HG03342 (cell line): ENCODE results near the gene ZNF106.
A peak's percentile ranks its signal among the peaks of the same experiment; 100 is the strongest.

ENCODE experiments used
- ATAC-seq: cut with Tn5 transposase; IDR thresholded peaks from one replicate; pipeline ENCODE4 v1.9.1; 2021; ENCODE audit warnings: mild to moderate bottlenecking, moderate library complexity; ENCODE audit not compliant: unreplicated experiment

ZNF106 gene

DNA sequence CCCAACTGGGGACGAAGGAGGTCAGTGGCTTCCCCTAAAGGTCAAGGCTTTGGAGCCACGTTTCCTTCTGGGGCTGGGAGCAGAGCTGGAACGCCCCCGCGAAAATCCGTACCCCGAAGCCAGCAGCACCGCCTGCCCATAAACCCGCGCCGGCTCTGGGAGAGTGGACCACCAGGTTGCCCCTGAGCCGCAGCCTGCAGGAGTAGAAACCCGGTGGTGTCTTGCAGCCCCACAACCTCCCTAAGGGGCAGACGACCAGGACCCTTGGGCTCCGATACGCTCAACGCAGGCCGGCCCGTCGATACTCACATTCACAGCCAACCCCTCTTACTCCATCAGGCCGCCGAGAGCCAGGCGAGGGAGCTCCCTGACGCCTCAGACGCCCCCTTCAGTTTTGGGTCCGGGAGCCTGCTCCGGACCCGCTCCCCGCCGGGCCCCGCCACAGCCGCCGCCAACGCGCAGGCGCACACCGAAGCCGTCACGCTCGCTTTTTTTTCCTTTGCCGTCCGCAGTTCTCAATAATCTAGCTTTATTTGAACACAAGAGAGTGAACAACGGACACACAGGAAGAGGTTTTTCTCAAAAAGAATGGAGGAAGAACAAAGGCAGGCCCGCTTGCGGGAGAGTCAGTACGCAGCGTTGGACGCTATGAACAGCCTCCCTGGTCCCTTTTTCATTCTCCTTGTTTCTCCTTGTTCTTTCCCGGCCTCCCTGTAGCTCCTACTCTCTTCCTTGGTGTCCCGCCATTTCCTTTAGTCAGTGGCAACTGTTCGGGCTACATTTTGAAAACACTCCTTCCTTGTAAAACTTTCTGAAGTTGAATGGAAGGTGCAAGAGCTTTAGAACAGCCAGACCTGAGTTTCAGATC, at the start of gene ZNF106:
Gene ZNF106 (minus strand): TSS at position 471 of the 868 bp plus-strand sequence. CDS start 18,852 bp downstream, outside the sequence.
- peak; percentile 37 for ATAC-seq

DNA sequence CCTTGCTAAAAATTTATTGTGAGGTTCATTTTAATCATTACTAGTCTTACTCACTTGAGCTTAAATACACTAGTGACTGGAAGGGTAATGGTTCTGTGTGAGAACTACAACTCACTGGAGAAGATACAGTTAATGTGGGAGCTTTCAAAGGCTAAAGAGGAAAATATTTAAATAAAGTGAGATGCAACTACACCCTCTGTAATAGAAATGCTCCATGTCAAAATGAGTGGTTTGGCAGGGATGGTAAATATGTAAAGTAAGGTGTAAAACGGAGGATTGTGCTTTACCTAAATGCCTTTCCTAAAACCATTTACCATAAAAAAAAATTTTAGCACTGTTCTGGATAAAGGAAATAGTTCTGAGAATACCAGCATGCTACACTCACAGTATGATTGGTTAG, 42.3 kb upstream of the ZNF106 start:
- no peak for ATAC-seq

DNA sequence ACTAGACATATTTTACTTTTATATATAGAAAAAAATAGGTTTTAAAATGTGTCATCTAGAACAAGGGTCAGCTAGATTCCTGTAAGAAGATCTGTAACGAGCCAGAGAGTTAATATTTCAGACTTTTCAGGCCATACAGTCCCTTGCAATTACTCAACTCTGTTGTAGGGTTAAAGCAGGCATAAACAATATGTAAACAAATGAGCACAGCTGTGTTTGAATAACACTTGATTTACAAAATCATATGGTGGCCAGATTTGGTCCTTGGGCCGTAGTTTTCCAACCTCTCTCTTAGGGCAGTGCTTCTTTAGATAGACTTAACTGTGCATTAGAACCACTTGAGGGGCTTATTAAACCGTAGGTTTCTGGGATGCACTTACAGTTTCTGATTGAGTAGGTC, 38.0 kb upstream of the ZNF106 start:
- no peak for ATAC-seq

DNA sequence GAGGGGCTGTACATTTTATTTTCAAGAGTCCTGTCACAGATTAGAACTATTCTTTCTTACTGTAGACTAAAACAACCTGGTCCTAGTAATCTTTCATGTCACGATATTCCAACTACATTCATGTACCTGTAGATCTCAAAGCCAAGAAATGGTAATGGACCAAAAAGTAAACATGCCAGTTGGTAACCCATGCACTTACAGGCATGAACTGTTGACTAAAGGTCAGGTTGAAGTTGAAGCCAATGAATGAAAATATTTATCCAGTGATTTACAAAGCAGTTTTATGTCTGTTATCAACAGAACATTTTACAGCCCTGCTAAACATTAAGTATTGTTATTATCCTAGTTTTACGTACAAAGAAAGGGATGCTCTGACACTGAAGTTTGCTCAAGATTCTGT, 32.4 kb upstream of the ZNF106 start:
- no peak for ATAC-seq

DNA sequence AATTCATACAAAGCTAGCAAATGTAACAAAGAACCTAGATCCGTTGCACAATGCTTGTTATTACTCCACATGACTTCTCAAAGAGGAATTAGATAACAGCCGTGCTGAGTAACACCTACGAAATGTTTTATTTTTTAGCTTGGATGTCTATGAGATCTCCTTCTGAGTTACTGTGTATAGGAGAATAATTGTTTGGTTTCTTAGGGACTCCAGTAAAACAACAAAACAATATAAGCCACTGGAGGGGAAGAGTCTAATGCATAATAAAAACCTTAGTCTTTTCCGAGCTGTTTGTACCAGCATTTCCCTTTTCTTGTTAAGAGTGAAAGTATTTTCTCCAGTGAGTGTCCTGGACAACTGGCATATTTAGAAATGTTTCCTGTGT, 20.1 kb upstream of the ZNF106 start:
- no peak for ATAC-seq

DNA sequence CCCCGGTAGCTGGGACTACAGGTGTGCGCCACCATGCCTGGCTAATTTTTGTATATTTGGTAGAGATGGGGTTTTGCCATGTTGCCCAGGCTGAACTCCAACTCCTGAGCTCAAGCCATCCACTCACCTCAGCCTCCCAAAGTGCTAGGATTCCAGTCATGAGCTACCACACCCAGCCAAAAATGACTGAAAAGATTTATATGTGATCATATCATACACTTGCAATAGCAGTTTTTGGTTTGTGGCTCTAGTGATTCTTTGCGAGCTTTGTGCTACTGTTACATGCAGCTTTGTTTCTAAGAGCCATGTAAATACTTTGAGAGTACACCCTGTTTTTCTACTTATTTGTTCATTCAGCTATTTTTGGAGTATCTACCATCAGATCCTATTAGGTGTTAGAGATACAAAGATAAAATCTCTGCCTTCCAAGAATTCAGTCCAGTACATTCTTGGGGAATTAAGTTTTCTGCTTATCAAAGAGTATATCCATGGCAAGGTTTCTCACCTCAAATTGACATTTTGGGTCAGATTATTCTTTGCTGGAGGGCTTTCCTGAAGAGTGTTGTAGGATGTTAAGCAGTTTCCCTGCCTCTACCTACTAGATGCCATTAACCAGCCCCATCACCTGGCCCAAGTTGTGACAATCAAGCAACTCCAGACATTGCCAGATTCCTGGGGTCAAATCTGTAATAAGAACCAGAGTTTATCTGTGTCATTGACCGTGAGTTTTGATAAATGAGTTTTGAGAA, 19.5 kb upstream of the ZNF106 start:
- ATAC-seq = no peak

DNA sequence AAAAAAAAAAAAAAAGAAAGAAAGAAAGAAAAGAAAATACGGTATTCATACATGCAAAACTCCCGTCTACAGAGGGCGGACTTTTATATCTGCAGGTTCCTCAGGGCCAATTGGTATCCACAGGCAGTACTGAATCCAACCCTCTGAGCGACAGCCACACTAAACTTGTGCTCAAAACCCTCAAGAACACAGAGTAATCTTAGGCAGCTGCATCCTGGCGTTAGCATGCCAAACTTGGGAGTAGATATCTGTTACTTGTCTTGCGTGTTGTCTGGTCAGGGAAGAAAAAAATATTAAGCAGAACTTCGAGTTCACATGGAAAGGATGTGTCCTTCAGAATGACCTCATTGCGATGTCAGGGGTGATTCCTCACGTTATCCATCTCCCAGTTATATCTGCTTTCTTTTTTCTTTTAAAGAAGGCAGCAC, 17.3 kb upstream of the ZNF106 start:
- no peak for ATAC-seq

DNA sequence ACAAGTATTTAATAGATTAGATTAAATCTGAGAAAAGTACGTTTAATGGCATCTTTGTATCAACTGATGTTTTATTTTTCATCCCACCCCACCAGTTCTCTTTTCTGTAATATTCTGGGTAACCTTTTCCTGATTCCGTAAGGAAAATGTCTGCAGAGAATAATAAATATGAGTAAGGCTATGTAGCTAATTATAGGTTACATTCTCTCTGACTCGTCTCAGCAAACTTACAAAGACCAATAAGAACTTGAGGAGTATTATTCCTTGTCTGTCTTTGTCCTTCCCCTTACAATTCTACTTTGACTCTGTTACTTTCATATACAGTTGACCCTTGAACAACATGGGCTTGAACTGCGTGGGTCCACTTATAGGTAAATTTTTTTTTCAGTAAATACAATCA, 16.6 kb upstream of the ZNF106 start:
- no peak for ATAC-seq

DNA sequence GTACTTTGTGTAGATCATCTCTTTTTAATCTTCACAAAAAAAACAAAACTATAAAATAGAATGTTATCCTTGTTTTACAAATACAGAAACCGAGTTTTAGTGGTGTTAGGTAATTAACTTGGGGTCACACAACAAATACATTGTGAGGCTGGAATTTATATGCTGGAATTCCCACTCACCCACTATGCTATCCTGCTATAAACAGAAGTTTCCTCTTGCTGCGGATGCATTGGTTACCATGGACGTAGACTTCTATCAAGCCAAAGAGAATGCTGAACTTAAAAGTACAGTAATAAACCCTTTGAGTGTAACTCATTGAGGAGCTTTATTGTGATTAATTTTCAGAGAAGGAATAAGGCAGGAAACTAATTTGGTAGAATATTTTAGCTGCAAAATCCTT, 13.7 kb upstream of the ZNF106 start:
- peak; percentile 7 for ATAC-seq

DNA sequence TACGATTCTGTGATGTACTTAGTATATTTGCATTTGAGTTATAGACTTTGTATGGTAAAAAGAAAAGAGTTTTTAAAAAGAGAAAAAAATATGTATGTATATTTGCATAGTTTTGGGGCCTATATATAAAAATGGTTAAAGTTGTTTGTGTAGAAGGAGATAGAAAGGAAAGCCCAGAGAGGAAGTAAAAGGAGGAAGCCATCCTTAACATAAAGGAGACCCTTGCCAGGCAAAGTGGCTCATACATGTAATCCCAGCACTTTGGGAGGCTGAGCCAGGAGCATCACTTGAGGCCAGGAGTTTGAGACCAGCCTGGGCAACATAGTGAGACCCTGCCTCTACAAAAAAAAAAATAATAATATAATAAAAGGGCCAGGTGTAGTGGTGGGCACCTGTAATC, 12.9 kb upstream of the ZNF106 start:
- ATAC-seq = no peak

DNA sequence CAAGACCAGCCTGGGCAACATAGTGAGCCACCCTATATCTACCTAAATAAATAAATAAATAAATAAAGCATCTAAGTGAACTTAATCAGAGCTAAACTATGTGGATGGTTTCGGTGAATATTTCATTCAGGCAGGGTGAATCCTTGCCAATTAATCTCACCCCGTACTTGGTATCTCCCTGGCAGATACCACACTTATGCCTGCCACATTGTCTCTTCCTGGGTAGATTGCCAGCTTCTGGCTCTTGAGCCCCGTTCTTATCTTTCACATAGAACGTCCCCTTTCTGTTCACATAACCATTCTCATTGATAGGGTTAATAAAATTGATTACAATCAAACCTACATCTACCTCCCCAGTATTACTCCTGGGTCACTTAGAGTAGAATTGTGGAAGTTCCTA, 11.5 kb upstream of the ZNF106 start:
- no peak for ATAC-seq

DNA sequence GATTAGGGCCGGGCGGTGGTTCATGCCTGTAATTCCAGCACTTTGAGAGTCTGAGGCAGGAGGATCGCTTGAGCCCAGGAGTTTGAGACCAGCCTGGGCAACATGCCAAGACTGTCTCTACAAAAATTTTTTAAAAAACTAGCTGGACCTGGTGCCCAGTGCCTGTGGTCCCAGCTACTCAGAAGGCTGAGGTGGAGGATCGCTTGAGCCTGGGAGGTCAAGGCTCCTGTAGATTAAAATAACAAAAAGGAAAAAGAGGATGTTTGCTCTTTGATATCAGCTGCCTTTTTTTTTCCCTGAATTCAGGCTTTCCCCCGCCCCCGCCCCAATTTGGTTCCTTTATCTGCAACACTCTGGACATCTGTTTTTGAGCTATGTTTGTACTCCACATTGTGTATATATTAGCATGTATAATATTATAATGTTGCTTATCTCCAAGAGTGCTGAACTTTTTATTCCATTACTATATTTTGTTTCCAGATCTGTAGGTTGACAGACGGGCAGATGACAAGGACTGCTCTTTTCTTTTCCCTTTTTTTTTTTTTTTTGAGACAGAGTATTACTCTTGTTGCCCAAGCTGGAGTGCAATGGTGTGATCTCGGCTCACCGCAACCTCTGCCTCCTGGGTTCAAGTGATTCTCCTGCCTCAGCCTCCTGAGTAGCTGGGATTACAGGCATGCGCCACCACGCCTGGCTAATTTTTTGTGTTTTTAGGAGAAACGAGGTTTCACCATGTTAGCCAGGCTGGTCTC, 9.1 kb upstream of the ZNF106 start:
- ATAC-seq = no peak

DNA sequence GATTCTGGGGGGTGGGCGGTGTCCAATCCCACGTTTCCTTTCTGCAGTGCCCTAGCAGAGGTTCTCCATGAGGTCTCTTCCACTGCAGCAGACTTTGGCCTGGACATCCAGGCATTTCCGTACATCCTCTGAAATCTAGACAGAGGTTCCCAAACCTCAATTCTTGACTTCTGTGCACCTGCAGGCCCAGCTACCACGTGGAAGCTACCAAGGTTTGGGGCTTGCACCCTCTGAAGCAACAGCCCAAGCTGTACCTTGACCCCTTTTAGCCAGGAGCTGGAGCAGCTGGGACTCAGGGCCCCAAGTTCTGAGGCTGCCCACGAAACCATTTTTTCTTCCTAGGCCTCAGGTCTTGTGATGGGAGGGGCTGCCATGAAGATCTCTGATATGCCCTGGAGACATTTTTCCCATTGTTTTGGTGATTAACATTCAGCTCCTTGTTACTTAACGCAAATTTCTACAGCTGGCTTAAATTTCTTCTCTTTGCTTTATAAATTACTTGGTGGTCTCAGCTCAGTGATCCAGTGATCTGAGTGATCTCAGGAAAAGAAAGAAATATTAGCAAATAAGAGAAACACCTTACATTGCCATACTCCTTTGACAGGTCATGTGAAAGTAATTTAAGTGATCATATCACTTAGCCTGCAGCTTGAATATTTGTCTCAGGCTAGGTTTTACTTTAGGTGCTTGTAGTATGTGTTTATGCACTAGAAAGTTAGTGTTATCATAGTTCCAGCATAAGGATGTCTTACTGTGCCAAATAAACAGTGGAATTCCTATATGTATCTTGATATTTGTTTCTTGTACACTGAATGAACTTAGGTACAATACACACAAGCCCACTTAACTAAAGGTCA, 7.5 kb upstream of the ZNF106 start:
- no peak for ATAC-seq

DNA sequence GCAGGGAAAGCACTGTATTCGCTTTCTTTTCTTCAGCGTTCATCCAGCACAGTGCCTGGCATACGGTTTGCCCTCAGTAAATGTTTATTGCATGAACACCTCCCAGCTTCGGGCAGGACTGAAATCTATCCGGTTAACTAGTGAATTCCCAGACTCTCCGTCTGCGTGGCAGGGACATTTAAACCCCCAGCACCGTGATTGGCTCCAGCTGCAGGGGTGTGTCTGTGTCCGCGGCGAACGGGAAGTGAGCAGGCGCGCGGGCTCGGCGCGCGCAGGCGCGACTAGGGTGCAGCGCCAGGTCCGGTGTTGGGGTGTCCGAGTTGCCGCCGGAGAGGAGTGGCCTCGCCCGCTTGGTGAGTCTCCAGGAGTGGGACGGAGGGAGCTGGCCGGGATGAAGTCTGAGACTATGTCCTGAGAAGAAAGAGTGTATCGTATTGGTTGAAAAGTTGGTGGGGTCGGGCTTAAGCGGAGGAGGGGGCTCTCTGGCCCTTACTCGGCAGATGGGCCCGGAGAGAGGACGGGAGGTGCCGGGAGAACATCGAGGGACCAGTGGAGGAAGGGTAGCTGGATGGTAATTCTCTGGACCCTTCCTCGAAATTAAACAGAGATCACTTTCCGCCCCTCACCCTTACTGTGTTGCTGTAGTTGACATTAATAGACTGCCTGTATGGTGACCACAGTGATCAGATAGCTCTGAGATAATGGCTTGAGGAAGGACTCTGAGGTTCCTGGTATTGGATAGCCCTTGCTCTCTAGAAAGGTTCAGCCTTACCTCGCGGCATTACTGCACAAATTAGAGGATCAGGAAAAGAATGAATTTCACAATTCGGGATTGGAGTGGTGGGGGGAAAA, 4.6 kb upstream of the ZNF106 start, which contains the start of gene SNAP23:
Gene SNAP23 (plus strand): TSS at position 274 of the 852 bp plus-strand sequence. CDS start 16,213 bp downstream, outside the sequence.
- ATAC-seq = peak; percentile 76

DNA sequence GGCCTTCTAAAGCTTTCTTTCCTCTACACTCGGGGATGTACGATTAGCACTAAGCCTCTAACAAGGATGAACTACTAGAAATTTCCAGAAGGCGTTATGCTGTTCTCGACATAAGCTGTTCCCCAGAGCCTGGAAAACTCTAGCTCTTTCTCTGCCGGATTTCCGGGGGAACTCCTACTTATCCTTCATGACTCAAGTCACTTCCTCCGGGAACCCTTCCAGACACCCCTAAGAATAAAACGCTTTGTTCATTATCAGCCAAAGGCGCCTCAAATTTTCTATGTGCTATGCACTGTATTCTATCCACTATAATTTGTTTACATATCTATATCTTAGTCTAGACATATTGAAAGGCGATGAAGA, 4.0 kb upstream of the ZNF106 start:
- ATAC-seq = no peak

DNA sequence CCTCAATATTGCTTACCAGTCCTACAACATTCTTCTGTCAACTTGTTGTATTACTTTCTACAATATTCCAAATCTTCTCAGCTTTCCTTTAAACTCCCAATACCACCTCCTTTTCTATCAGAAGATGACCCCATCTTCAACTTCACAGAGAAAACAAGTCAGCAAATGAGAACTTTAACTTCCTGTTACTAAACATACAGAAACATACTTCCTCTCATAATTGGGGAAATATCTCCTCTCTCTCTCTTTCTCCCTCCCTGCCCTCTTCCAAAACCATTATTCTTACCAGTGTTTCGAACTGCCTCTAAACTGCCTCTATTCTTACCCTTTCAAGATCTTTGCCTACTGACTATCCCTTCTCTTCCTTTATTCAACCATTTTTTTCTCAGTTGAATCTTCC, 2.7 kb upstream of the ZNF106 start:
- no peak for ATAC-seq

DNA sequence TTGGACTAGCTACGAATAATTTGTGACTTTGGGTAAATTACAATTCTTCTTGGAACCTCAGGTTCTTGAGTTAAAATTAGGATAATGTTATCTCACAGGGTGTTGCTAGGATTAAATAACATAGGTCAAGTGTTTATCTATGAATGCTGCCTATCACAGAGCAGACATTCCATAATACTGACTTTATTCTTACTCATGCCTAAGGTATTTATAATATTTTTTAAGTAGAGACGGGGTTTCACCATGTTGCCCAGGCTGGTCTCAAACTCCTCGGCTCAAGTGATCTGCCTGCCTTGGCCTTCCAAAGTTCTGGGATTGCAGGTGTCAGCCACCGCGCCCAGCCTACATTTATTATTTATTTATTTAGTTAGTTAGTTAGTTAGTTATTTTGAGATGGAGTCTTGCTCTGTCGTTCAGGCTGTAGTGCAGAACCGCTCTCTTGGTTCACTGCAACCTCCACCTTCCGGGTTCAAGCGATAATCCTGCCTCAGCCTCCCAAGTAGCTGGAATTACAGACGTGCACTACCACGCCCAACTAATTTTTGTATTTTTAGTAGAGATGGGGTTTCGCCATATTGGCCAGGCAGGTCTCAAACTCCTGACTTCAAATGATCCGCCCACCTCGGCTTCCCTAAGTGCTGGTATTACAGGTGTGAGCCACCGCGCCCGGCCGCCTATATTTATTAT, 741 bp upstream of the ZNF106 start:
- ATAC-seq = no peak

DNA sequence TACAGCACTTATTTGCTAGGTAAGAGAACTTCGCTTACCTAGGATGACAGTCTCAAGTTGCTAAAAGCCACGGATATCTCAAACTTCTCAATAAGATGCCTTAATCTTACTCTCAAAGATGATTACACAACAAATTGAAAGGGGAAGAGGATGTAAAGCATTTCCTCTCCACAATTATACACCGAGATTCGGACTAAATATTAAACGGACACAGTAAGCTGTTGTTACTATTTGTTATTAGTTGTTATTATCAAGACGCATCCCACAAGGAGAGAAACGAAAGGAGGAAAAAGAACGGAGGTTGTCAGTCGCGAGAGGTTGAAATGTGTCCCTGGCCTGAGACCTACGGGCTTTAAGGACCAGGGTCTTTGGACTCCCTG, 660 bp downstream of the ZNF106 start:
- ATAC-seq = no peak

DNA sequence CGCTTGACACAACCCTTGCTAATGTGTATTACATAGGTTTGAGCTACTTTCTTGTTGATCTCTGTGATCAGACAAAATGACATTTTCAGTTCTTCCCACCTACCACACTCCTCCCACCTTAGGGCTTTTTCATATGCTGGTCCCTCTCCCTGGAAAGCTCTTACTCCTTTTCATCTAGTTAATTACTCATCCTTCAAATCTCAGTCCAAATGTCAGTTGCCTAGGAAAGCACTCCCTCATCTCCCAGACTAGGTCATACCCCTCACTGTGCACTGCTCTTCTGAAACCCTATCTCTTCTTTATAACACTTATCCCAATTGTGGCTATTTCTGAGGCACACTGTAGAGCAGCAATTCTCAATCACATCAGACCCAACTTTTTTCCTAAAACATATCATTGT, 7.3 kb downstream of the ZNF106 start:
- no peak for ATAC-seq
